HG02610 (cell line): ENCODE data around the gene GFI1B.
"Not testable (repeated sequence)": the region's sequence is repeated elsewhere in the genome, so short reads cannot be mapped to it uniquely, and the experiment has no call there.

Experiments
- ATAC-seq: cut with Tn5 transposase; IDR thresholded peaks from one replicate; pipeline ENCODE4 v1.9.1; 2021; ENCODE audit warnings: mild to moderate bottlenecking, moderate library complexity; ENCODE audit not compliant: unreplicated experiment

Gene GFI1B

GRCh38 chr9:132990781-132991180 is 12.3 kb downstream of the GFI1B start:
- no peak for ATAC-seq

GRCh38 chr9:132991351-132992300 is 13.1 kb downstream of the GFI1B start:
- no peak for ATAC-seq

GRCh38 chr9:132993511-132993939 is 15.0 kb downstream of the GFI1B start:
- no peak for ATAC-seq

- ATAC-seq: no peak
These were observed 16.1 kb downstream of the GFI1B start for GRCh38 chr9:132994410-132995120.

GRCh38 chr9:132995121-132995420 is 16.6 kb downstream of the GFI1B start:
- ATAC-seq: no peak

GRCh38 chr9:132995879-132996278 is 17.4 kb downstream of the GFI1B start:
- no peak for ATAC-seq

GRCh38 chr9:132996526-132996925 is 18.0 kb downstream of the GFI1B start:
- no peak for ATAC-seq

- ATAC-seq: no peak
These were observed 19.1 kb downstream of the GFI1B start for GRCh38 chr9:132997591-132997990.

- not testable (repeated sequence) for ATAC-seq
These were observed 19.7 kb downstream of the GFI1B start for GRCh38 chr9:132998221-132998620.

- ATAC-seq: no peak
These were observed 20.5 kb downstream of the GFI1B start for GRCh38 chr9:132998831-132999635.

GRCh38 chr9:133002147-133003070 is 23.9 kb downstream of the GFI1B start:
- ATAC-seq: no peak

GRCh38 chr9:133003071-133003461 is 24.6 kb downstream of the GFI1B start:
- no peak for ATAC-seq

GRCh38 chr9:133003671-133004090 is 25.2 kb downstream of the GFI1B start:
- ATAC-seq: no peak

- no peak for ATAC-seq
These were observed 25.9 kb downstream of the GFI1B start for GRCh38 chr9:133004091-133004998.

- no peak for ATAC-seq
These were observed 26.7 kb downstream of the GFI1B start for GRCh38 chr9:133004999-133005760.

GRCh38 chr9:133005957-133006356 is 27.5 kb downstream of the GFI1B start:
- no peak for ATAC-seq

GRCh38 chr9:133006731-133007352 is 28.3 kb downstream of the GFI1B start:
- ATAC-seq: no peak

GRCh38 chr9:133008406-133008805 is 29.9 kb downstream of the GFI1B start:
- ATAC-seq: no peak
